Transverse colon (tissue), 4 donors: ENCODE results near the gene VWA5B1. TPM values are rescaled to one million over a fixed set of nuclear protein-coding genes. Genes with fewer than 3 reads are reported as not detected.

ENCODE experiments used
- DNase-seq: peaks from one replicate; pipeline ENCODE4 v3.0.0-alpha.2; 2019
- H3K27ac ChIP-seq, 4 donors: fragments of 200-600 bp; sonication (generic); 2 replicates each; pipeline ENCODE4 v1.5.1; 2016 to 2018; ENCODE audit warnings: inconsistent platforms in 4 of 4
- H3K27me3 ChIP-seq: fragments of 200-600 bp; sonication (generic); 2 replicates; pipeline ENCODE4 v1.5.1; 2017; ENCODE audit warnings: inconsistent platforms
- H3K36me3 ChIP-seq, 4 donors: fragments of 200-600 bp; sonication (generic); 2 replicates each; pipeline ENCODE4 v1.5.1; 2017 to 2019; ENCODE audit warnings: inconsistent platforms in 4 of 4
- H3K4me1 ChIP-seq, 4 donors: fragments of 200-600 bp; sonication (generic); 2 replicates each; pipeline ENCODE4 v1.5.1; 2017 to 2020; ENCODE audit warnings: inconsistent platforms in 4 of 4
- H3K4me3 ChIP-seq, 4 donors: fragments of 200-600 bp; sonication (generic); 1 replicate in 1 of 4; 2 replicates in 3 of 4; pipeline versions ENCODE4 v1.5.1 to v1.6.1; 2017 to 2019; ENCODE audit warnings: inconsistent platforms in 4 of 4
- H3K9me3 ChIP-seq, 2 donors: fragments of 200-600 bp; sonication (generic); 2 replicates each; pipeline ENCODE4 v1.5.1; 2017 to 2019; ENCODE audit warnings: inconsistent platforms in 2 of 2
- EP300 ChIP-seq: sonication (generic); formaldehyde crosslinking; IDR thresholded peaks from one replicate; pipeline ENCODE4 v1.6.1; 2017; ENCODE audit warnings: antibody characterized with exemption, low read depth
- POLR2A ChIP-seq: fragments of 450-650 bp; IDR thresholded peaks from one replicate; pipeline ENCODE4 v1.6.1; 2016; ENCODE audit warnings: antibody characterized with exemption, mild to moderate bottlenecking, moderate library complexity
- POLR2AphosphoS5 ChIP-seq, 3 donors: sonication (generic); formaldehyde crosslinking; IDR thresholded peaks; one replicate each; pipeline ENCODE4 v1.6.1; 2016; ENCODE audit warnings: antibody characterized with exemption in 3 of 3
- whole genome bisulfite sequencing, 2 donors: methylation state at CpG; one replicate each; pipeline ENCODE4 v1.1.5; 2018; ENCODE audit warnings: low coverage in 1 of 2; 5-methylcytosine and 5-hydroxymethylcytosine counted together
- in situ Hi-C, 4 donors: fragments of 200-750 bp; cut with MboI; loops; one replicate each; pipeline versions ENCODE4 v1.15.0 to v1.15.1; 2017; ENCODE audit warnings: low sequenced_read_pairs in 3 of 4, low pct_ligation_motif_present in 1 of 4, low pct_unique_long_range_greater_than_20kb in 1 of 4
- intact Hi-C: fragments of 100-400 bp; cut with DNase I; formaldehyde crosslinking; loops from one replicate; pipeline ENCODE4 v1.15.1; 2023; ENCODE audit warnings: low total_unique reads
- total RNA-seq, 4 donors: library from RNA; depleted of rRNA; stranded (reverse); fragments of >200 nt; gene quantifications; one replicate each; pipeline ENCODE4 v1.1.0, GENCODE V29; 2016
- TF ChIP-seq, protein P1 (sequence below), 5 experiments: fragments of 200-600 bp in 3 of 5; fragments of 450-650 bp in 2 of 5; sonication (generic) in 3 of 5; IDR thresholded peaks; 1 replicate in 2 of 5; 2 replicates in 3 of 5; pipeline ENCODE4 v1.5.1; 2016 to 2017; ENCODE audit warnings: antibody characterized with exemption in 5 of 5, inconsistent platforms in 3 of 5, mild to moderate bottlenecking in 2 of 5, moderate library complexity in 1 of 5

Gene VWA5B1
- total RNA-seq, 4 donors from 2014 or later, result not detected

DNA sequence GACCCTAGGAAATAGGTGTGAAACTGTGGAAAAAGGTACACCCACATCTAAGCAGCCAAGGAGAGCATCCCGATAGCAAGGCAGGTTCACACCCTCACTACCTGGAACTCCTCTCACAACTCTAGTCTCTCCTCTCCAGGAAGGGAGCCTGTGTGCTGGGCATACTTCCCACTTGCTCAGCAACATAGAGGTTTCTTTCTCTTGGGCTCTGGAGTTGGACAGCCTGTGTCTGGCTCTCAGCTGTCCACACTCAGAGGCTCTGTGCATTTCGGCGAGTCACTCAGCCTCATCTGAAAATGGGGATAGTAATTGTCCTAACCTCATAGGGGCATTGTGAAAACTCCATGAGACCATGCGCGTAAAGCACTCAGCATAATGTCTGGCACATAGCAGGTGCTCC is 29.6 kb upstream of the VWA5B1 start:
- TF ChIP-seq POLR2AphosphoS5 (IDR thresholded peaks at IDR 0.05), result no peak
- TF ChIP-seq, protein P1, sequence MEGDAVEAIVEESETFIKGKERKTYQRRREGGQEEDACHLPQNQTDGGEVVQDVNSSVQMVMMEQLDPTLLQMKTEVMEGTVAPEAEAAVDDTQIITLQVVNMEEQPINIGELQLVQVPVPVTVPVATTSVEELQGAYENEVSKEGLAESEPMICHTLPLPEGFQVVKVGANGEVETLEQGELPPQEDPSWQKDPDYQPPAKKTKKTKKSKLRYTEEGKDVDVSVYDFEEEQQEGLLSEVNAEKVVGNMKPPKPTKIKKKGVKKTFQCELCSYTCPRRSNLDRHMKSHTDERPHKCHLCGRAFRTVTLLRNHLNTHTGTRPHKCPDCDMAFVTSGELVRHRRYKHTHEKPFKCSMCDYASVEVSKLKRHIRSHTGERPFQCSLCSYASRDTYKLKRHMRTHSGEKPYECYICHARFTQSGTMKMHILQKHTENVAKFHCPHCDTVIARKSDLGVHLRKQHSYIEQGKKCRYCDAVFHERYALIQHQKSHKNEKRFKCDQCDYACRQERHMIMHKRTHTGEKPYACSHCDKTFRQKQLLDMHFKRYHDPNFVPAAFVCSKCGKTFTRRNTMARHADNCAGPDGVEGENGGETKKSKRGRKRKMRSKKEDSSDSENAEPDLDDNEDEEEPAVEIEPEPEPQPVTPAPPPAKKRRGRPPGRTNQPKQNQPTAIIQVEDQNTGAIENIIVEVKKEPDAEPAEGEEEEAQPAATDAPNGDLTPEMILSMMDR (IDR thresholded peaks at IDR 0.05), result no peak
- TF ChIP-seq POLR2A, result no peak
- no peak for TF ChIP-seq EP300
- Histone ChIP-seq H3K4me1 (peaks cover 0 to 26% (median 7%) of the 10 kb centered on the region in 4 donors), H3K9me3 (no peaks in the 10 kb centered on the region), H3K27ac (no peak overlapping the region), H3K4me3 (no peak overlapping the region), H3K36me3 (no peaks in the 10 kb centered on the region), H3K27me3 (no peaks in the 10 kb centered on the region)
- in situ Hi-C loops, result no loop called here
- 92% methylated on average over 5 of the region's 5 CpGs; no CpG with 5 or more reads in 1 of the 2 donors for WGBS, 2 donors
- no peak for DNase-seq
- intact Hi-C loops, result no loop called here

DNA sequence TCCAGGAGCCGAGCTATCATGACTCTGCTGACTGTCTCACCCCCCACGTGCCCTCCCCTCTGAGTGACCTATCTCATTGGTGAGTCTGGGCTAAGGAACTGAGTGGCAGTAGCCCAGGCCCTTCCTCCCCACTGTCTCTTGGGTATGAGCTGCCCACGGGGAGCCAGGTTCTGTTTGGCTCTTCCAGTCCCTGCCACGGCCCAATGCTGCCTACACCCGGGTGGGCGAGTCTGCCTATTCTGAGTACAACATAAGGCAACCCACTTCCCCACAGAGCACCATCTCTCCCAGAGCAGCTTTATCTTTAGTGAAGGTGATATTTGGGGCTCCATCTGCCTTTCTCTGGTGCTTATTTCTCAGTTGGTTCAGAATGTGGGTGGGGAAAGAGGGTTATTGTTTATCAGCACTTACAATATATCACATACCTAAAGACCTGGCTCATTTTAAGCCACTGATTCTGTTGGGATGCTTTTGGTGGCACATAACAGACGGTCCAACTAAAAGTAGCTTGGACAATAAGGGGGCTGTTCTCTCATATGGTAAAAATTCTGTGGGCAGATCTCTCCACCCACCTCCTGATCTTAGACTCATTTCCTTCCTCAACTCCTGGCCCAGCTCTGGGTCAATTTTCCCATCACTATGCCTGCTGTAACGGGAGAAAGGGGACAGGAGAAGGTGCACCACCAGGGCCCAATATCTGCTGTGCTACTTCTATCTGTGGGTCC is 27.7 kb upstream of the VWA5B1 start:
- H3K36me3 ChIP-seq, result no peaks in the 10 kb centered on the region
- no peaks in the 10 kb centered on the region for H3K27me3 ChIP-seq
- no peak overlapping the region for H3K27ac ChIP-seq
- peaks cover 0 to 23% (median 5%) of the 10 kb centered on the region in 4 donors for H3K4me1 ChIP-seq
- TF ChIP-seq EP300 (no peak), POLR2AphosphoS5 (IDR thresholded peaks at IDR 0.05) (no peak), POLR2A (no peak)
- TF ChIP-seq, protein P1 (IDR thresholded peaks at IDR 0.05), result no peak
- in situ Hi-C loops (no loop called here), intact Hi-C loops (no loop called here)
- H3K4me3 ChIP-seq, result no peak overlapping the region
- no peak for DNase-seq
- H3K9me3 ChIP-seq, result no peaks in the 10 kb centered on the region
- WGBS, 2 donors, result 50 to 83% methylated on average over 1 to 6 of the region's 8 CpGs

DNA sequence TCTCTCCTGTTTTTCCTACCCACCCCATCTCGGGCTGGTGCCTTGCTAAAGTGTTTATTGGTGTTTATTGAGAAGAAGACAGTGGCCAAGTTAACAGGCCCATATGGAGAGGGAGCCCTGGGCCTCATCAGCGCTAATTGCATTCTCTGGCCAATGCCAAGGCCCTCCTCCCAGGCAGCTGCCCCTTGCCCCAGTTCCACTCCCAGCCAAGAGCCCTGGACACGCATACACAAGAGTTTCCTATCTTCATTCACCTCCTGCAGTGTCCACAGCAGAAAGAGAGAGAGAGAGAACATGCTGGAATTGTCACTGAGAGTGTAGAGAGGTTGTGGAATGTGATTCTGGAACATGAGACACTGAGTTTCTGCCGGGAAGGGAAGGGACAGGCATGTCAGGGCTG is 25.4 kb upstream of the VWA5B1 start:
- in situ Hi-C loops (no loop called here), intact Hi-C loops (no loop called here)
- 10 to 23% methylated on average over 2 to 4 of the region's 4 CpGs for WGBS, 2 donors
- no peaks in the 10 kb centered on the region for H3K9me3 ChIP-seq
- H3K4me3 ChIP-seq, result no peak overlapping the region
- peak overlapping the region in 2 of 4 donors; percentile 24 to 48 for H3K27ac ChIP-seq
- TF ChIP-seq, protein P1 (IDR thresholded peaks at IDR 0.05), result no peak
- TF ChIP-seq POLR2AphosphoS5 (IDR thresholded peaks at IDR 0.05) (peak in 2 of 3 donors; percentile 48 to 50), EP300 (no peak), POLR2A (peak; percentile 22)
- no peaks in the 10 kb centered on the region for H3K27me3 ChIP-seq
- H3K4me1 ChIP-seq, result peaks cover 0 to 12% (median 5%) of the 10 kb centered on the region in 4 donors
- no peaks in the 10 kb centered on the region for H3K36me3 ChIP-seq
- DNase-seq, result peak; percentile 48

DNA sequence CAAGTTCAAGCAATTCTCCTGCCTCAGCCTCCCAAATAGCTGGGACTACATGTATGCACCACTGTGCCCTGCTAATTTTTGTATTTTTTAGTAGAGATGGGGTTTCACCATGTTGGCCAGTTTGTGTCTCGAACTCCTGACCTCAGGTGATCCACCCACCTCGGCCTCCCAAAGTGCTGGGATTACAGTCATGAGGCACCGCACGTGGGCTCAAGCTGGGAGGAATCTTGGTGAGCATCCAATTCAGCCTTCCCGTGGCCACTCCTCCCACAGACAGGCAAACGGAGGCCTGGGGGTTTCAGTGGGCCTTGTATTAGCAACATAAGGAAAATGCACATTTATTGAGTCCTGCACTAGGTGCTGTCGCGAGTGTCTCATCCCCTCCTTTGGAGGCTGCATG is 24.5 kb upstream of the VWA5B1 start:
- H3K36me3 ChIP-seq, result no peaks in the 10 kb centered on the region
- no peaks in the 10 kb centered on the region for H3K9me3 ChIP-seq
- TF ChIP-seq POLR2AphosphoS5 (IDR thresholded peaks at IDR 0.05) (no peak), EP300 (no peak), POLR2A (no peak)
- TF ChIP-seq, protein P1 (IDR thresholded peaks at IDR 0.05), result no peak
- in situ Hi-C loops (no loop called here), intact Hi-C loops (no loop called here)
- DNase-seq, result no peak
- H3K27ac ChIP-seq, result no peak overlapping the region
- H3K27me3 ChIP-seq, result no peaks in the 10 kb centered on the region
- peaks cover 0 to 12% (median 5%) of the 10 kb centered on the region in 4 donors for H3K4me1 ChIP-seq
- 71% methylated on average over 8 of the region's 8 CpGs; no CpG with 5 or more reads in 1 of the 2 donors for WGBS, 2 donors
- no peak overlapping the region for H3K4me3 ChIP-seq
